Astrocyte of the spinal cord (primary cell): ENCODE measurements around the gene DOCK10.

ENCODE experiments used
- DNase-seq: peaks from one replicate; pipeline ENCODE4 v3.0.0; 2011; ENCODE audit warnings: low read depth, low spot score
- H3K4me3 ChIP-seq: 2 replicates; pipeline ENCODE4 v1.5.1; 2011; ENCODE audit warnings: low read depth, mild to moderate bottlenecking, low read length, moderate library complexity
- in situ Hi-C: cut with HindIII; loops from 2 replicates; pipeline ENCODE4 v1.10.0; 2017; ENCODE audit warnings: low sequenced_read_pairs
- TF ChIP-seq, protein P1 (sequence below): IDR thresholded peaks from 2 replicates; pipeline ENCODE4 v1.5.1; 2012; ENCODE audit warnings: low read depth, mild to moderate bottlenecking, low read length, inconsistent platforms

The DOCK10 gene

GRCh38 chr2:225030893-225031292, 11.4 kb downstream of the DOCK10 start:
- no peak for DNase-seq

DNA sequence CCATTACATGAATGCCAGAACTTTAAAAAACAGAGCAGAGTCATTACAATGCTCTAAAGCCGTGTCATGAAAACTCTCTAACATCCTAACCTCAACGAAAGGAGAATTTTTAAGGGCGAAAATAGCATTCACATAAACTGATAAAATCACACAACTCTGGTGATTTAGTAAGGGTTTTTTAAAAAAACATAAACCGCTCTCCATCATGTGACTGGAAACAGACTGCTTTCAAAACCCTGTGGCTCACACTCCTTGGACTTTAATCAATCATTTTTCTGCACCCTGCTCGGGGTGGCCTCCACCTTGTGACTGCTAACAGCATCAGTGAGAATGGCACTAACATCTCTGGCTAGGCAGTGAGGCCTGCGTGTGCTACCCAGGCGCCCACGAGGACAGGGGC, 12.1 kb downstream of the DOCK10 start:
- no peak overlapping the region for H3K4me3 ChIP-seq
- TF ChIP-seq, protein P1, sequence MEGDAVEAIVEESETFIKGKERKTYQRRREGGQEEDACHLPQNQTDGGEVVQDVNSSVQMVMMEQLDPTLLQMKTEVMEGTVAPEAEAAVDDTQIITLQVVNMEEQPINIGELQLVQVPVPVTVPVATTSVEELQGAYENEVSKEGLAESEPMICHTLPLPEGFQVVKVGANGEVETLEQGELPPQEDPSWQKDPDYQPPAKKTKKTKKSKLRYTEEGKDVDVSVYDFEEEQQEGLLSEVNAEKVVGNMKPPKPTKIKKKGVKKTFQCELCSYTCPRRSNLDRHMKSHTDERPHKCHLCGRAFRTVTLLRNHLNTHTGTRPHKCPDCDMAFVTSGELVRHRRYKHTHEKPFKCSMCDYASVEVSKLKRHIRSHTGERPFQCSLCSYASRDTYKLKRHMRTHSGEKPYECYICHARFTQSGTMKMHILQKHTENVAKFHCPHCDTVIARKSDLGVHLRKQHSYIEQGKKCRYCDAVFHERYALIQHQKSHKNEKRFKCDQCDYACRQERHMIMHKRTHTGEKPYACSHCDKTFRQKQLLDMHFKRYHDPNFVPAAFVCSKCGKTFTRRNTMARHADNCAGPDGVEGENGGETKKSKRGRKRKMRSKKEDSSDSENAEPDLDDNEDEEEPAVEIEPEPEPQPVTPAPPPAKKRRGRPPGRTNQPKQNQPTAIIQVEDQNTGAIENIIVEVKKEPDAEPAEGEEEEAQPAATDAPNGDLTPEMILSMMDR, result no peak
- no peak for DNase-seq
- in situ Hi-C loops, result no loop called here

More at GRCh38 chr2:225030893-225031292, 11.4 kb downstream of the DOCK10 start:
- H3K4me3 ChIP-seq, result no peak overlapping the region
- TF ChIP-seq, protein P1, result no peak
- in situ Hi-C loops, result no loop called here

- no peak overlapping the region for H3K4me3 ChIP-seq
- DNase-seq, result no peak
- TF ChIP-seq, protein P1, result no peak
- in situ Hi-C loops, result no loop called here
These were observed 13.7 kb downstream of the DOCK10 start for GRCh38 chr2:225028572-225028971.

- TF ChIP-seq, protein P1, result no peak
- no peak for DNase-seq
- H3K4me3 ChIP-seq, result no peak overlapping the region
- in situ Hi-C loops, result no loop called here
These were observed 15.1 kb downstream of the DOCK10 start for GRCh38 chr2:225027061-225027762.

DNA sequence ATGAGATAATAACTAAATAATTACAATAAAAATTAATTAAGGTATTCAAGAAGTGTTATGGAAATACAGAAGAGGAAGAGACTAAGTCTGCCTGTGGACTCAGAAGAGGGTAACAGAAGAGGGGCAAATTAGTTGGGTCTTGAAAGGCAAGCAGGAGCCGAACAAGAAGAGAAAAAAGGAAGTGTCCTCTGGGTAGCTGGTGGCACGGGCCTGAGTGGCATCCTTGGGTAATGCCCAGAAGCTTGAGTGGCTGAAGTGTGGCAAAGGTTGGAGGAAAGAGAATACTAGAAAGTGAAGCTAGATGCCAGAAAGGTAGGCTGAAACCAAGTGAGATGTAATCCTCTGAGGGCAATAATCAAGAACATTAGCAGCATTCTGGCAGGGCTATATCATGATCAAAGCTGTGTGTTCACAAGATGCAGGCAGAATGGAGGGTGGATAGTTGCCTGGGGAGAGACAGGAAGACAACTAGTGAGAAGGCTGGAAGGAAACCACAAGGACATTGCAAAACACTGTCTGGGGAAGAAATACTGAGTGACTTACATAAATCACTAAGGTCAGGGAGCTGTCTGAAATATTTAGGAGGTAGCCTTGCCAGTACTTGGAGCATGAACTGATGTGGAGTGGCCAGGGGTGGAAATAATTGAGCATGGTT, 16.2 kb downstream of the DOCK10 start:
- TF ChIP-seq, protein P1, result no peak
- in situ Hi-C loops, result no loop called here
- H3K4me3 ChIP-seq, result no peak overlapping the region
- DNase-seq, result peak; percentile 81

DNA sequence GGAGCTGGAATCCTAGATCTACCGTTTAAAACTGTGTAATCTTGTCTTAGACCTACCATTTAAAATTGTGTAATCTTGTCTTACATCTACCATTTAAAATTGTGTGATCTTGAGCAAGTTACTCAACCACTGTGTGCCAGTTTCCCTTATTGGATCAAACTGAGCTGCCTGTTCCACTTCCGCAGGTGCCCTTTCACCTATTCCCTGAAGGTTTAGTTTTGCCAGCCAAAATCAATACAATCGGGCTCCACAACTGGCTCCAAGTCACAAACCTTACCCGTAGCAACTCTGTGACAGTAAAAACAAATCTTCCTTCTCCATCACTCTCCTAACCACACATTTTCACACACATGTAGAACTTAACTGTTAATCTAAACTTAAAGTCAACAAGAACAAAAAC, 20.1 kb downstream of the DOCK10 start:
- no peak overlapping the region for H3K4me3 ChIP-seq
- TF ChIP-seq, protein P1, result no peak
- no peak for DNase-seq
- in situ Hi-C loops, result no loop called here
